ENCODE measurements around the gene GRID1.

DNA sequence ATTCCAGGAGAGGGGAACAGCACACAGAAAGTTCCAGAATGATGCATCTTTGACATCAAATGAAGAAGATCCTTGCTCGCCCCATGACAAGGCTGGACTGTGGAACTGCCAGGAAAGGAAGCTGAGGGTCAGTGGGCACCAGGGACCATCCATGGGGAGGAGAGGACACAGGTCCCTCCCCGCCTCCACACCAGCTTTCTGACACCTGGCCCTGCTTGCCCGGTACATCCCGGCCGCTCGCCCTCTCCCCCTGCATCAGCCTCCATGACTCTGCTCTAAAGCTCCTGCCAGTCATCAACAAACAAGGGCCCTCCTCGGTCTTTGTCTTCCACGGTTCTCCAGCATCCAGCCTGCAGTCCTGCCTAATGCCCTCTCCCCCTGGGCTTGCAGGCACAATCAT lies 222.3 kb downstream of the GRID1 start:
- no peak for TF ChIP-seq POLR2AphosphoS5 (IDR thresholded peaks at IDR 0.05; ENCODE audit: insufficient read depth in 1 of 2, low read depth in 1 of 2)
- TF ChIP-seq, protein P1, sequence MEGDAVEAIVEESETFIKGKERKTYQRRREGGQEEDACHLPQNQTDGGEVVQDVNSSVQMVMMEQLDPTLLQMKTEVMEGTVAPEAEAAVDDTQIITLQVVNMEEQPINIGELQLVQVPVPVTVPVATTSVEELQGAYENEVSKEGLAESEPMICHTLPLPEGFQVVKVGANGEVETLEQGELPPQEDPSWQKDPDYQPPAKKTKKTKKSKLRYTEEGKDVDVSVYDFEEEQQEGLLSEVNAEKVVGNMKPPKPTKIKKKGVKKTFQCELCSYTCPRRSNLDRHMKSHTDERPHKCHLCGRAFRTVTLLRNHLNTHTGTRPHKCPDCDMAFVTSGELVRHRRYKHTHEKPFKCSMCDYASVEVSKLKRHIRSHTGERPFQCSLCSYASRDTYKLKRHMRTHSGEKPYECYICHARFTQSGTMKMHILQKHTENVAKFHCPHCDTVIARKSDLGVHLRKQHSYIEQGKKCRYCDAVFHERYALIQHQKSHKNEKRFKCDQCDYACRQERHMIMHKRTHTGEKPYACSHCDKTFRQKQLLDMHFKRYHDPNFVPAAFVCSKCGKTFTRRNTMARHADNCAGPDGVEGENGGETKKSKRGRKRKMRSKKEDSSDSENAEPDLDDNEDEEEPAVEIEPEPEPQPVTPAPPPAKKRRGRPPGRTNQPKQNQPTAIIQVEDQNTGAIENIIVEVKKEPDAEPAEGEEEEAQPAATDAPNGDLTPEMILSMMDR (IDR thresholded peaks at IDR 0.05) = no peak
